ENCODE results near the gene JAG2.

The JAG2 gene

GRCh38 chr14:105149146-105149781 lies 19.3 kb downstream of the JAG2 start:
- Mint-ChIP-seq H3K4me3 (no peak overlapping the region), H3K27me3 (no peaks in the 10 kb centered on the region), H3K4me1 (ENCODE audit: low read depth) (no peaks in the 10 kb centered on the region), H3K27ac (no peak overlapping the region), H3K36me3 (ENCODE audit: low read depth) (no peaks in the 10 kb centered on the region), H3K9me3 (no peaks in the 10 kb centered on the region)
- intact Hi-C loops (cut with micrococcal nuclease) = no loop called here

- Mint-ChIP-seq H3K27ac (no peak overlapping the region), H3K27me3 (no peaks in the 10 kb centered on the region), H3K4me3 (no peak overlapping the region), H3K36me3 (ENCODE audit: low read depth) (no peaks in the 10 kb centered on the region), H3K4me1 (ENCODE audit: low read depth) (no peaks in the 10 kb centered on the region), H3K9me3 (no peaks in the 10 kb centered on the region)
- intact Hi-C loops (cut with micrococcal nuclease) = no loop called here
Observed at GRCh38 chr14:105148604-105149145, 19.9 kb downstream of the JAG2 start.

GRCh38 chr14:105147671-105148603 lies 20.6 kb downstream of the JAG2 start:
- no peaks in the 10 kb centered on the region for H3K9me3 Mint-ChIP-seq
- intact Hi-C loops (cut with micrococcal nuclease) = no loop called here
- H3K27me3 Mint-ChIP-seq = no peaks in the 10 kb centered on the region
- H3K4me1 Mint-ChIP-seq (ENCODE audit: low read depth) = no peaks in the 10 kb centered on the region
- H3K27ac Mint-ChIP-seq = no peak overlapping the region
- H3K36me3 Mint-ChIP-seq (ENCODE audit: low read depth) = no peaks in the 10 kb centered on the region
- no peak overlapping the region for H3K4me3 Mint-ChIP-seq

GRCh38 chr14:105146976-105147635 lies 21.5 kb downstream of the JAG2 start:
- intact Hi-C loops (cut with micrococcal nuclease) = no loop called here

GRCh38 chr14:105146181-105146975 lies 22.2 kb downstream of the JAG2 start:
- no peaks in the 10 kb centered on the region for H3K4me1 Mint-ChIP-seq (ENCODE audit: low read depth)
- no peak overlapping the region for H3K27ac Mint-ChIP-seq
- no peaks in the 10 kb centered on the region for H3K36me3 Mint-ChIP-seq (ENCODE audit: low read depth)
- no peaks in the 10 kb centered on the region for H3K27me3 Mint-ChIP-seq
- H3K4me3 Mint-ChIP-seq = no peak overlapping the region
- intact Hi-C loops (cut with micrococcal nuclease) = no loop called here
- H3K9me3 Mint-ChIP-seq = no peaks in the 10 kb centered on the region

More at GRCh38 chr14:105146976-105147635, 21.5 kb downstream of the JAG2 start:
- Mint-ChIP-seq H3K4me1 (ENCODE audit: low read depth) (no peaks in the 10 kb centered on the region), H3K9me3 (no peaks in the 10 kb centered on the region), H3K27me3 (no peaks in the 10 kb centered on the region), H3K36me3 (ENCODE audit: low read depth) (no peaks in the 10 kb centered on the region), H3K4me3 (no peak overlapping the region), H3K27ac (no peak overlapping the region)

- Mint-ChIP-seq H3K9me3 (no peaks in the 10 kb centered on the region), H3K36me3 (ENCODE audit: low read depth) (no peaks in the 10 kb centered on the region), H3K4me3 (no peak overlapping the region), H3K27ac (no peak overlapping the region), H3K4me1 (ENCODE audit: low read depth) (no peaks in the 10 kb centered on the region), H3K27me3 (no peaks in the 10 kb centered on the region)
- intact Hi-C loops (cut with micrococcal nuclease) = no loop called here
Observed at GRCh38 chr14:105145381-105146180, 23.0 kb downstream of the JAG2 start.

- no peaks in the 10 kb centered on the region for H3K27me3 Mint-ChIP-seq
- H3K9me3 Mint-ChIP-seq = peaks cover 6% of the 10 kb centered on the region
- H3K4me1 Mint-ChIP-seq (ENCODE audit: low read depth) = no peaks in the 10 kb centered on the region
- no peak overlapping the region for H3K27ac Mint-ChIP-seq
- no peaks in the 10 kb centered on the region for H3K36me3 Mint-ChIP-seq (ENCODE audit: low read depth)
- H3K4me3 Mint-ChIP-seq = no peak overlapping the region
- intact Hi-C loops (cut with micrococcal nuclease) = no loop called here
Observed at GRCh38 chr14:105144666-105145380, 23.8 kb downstream of the JAG2 start.

GRCh38 chr14:105144026-105144665 lies 24.4 kb downstream of the JAG2 start:
- Mint-ChIP-seq H3K27me3 (no peaks in the 10 kb centered on the region), H3K27ac (no peak overlapping the region), H3K9me3 (peaks cover 10% of the 10 kb centered on the region), H3K4me3 (no peak overlapping the region), H3K36me3 (ENCODE audit: low read depth) (no peaks in the 10 kb centered on the region), H3K4me1 (ENCODE audit: low read depth) (no peaks in the 10 kb centered on the region)
- intact Hi-C loops (cut with micrococcal nuclease) = no loop called here

- no peaks in the 10 kb centered on the region for H3K27me3 Mint-ChIP-seq
Observed at GRCh38 chr14:105143451-105144025, 25.0 kb downstream of the JAG2 start.

GRCh38 chr14:105142651-105143450 lies 25.7 kb downstream of the JAG2 start:
- Mint-ChIP-seq H3K27ac (no peak overlapping the region), H3K4me1 (ENCODE audit: low read depth) (no peaks in the 10 kb centered on the region), H3K36me3 (ENCODE audit: low read depth) (no peaks in the 10 kb centered on the region), H3K4me3 (no peak overlapping the region), H3K9me3 (peaks cover 10% of the 10 kb centered on the region), H3K27me3 (no peaks in the 10 kb centered on the region)
- intact Hi-C loops (cut with micrococcal nuclease) = no loop called here

More at GRCh38 chr14:105143451-105144025, 25.0 kb downstream of the JAG2 start:
- intact Hi-C loops (cut with micrococcal nuclease) = no loop called here
- Mint-ChIP-seq H3K36me3 (ENCODE audit: low read depth) (no peaks in the 10 kb centered on the region), H3K9me3 (peaks cover 10% of the 10 kb centered on the region), H3K4me1 (ENCODE audit: low read depth) (no peaks in the 10 kb centered on the region), H3K27ac (no peak overlapping the region), H3K4me3 (no peak overlapping the region)

Data from dendritic cell treated with granulocyte-macrophage colony-stimulating factor and Interleukin-4, amounts not matched to agents 40 ng/mL and 50 ng/mL, for 4 days (primary cell).